GM18867 (cell line): Measurements from ENCODE around the gene FN3K.
A peak's percentile ranks its signal among the peaks of the same experiment; 100 is the strongest.

Experiments
- ATAC-seq: cut with Tn5 transposase; IDR thresholded peaks from one replicate; pipeline ENCODE4 v1.9.1; 2021; ENCODE audit warnings: mild to moderate bottlenecking, moderate library complexity; ENCODE audit not compliant: unreplicated experiment

The FN3K gene

GRCh38 chr17:82734987-82735866 lies at the start of gene FN3K:
Gene FN3K (plus strand): TSS chr17:82735615. CDS start chr17:82735637, 22 bp downstream.
- no peak for ATAC-seq

GRCh38 chr17:82686366-82687324 lies 48.8 kb upstream of the FN3K start:
- no peak for ATAC-seq

GRCh38 chr17:82687375-82687861 lies 48.0 kb upstream of the FN3K start:
- no peak for ATAC-seq

GRCh38 chr17:82687871-82688270 lies 47.5 kb upstream of the FN3K start:
- ATAC-seq = no peak

- ATAC-seq = no peak
Measured at GRCh38 chr17:82689077-82689476, 46.3 kb upstream of the FN3K start.

GRCh38 chr17:82690786-82691489 lies 44.5 kb upstream of the FN3K start:
- ATAC-seq = no peak

- no peak for ATAC-seq
Measured at GRCh38 chr17:82691714-82692113, 43.7 kb upstream of the FN3K start.

GRCh38 chr17:82692268-82692667 lies 43.1 kb upstream of the FN3K start:
- no peak for ATAC-seq

GRCh38 chr17:82693168-82693867 lies 42.1 kb upstream of the FN3K start:
- ATAC-seq = no peak

GRCh38 chr17:82694647-82695046 lies 40.8 kb upstream of the FN3K start:
- ATAC-seq = no peak

GRCh38 chr17:82696259-82696658 lies 39.2 kb upstream of the FN3K start:
- ATAC-seq = no peak

- ATAC-seq = no peak
Measured at GRCh38 chr17:82696916-82697807, 38.3 kb upstream of the FN3K start.

GRCh38 chr17:82697808-82698064 lies 37.7 kb upstream of the FN3K start:
- ATAC-seq = no peak

- peak; percentile 95 for ATAC-seq
Measured at GRCh38 chr17:82698065-82698973, 37.1 kb upstream of the FN3K start, which contains the start of gene RAB40B. Gene RAB40B (minus strand): TSS chr17:82698698. CDS start chr17:82698596, 102 bp downstream.

- no peak for ATAC-seq
Measured at GRCh38 chr17:82698974-82699442, 36.4 kb upstream of the FN3K start.

GRCh38 chr17:82699551-82699950 lies 35.9 kb upstream of the FN3K start:
- ATAC-seq = no peak

GRCh38 chr17:82702231-82702927 lies 33.0 kb upstream of the FN3K start:
- ATAC-seq = no peak
